ENCODE measurements around the gene GRIN2C. TPM values are rescaled to one million over a fixed set of nuclear protein-coding genes. Genes with fewer than 3 reads are reported as not detected.
A peak's percentile ranks its signal among the peaks of the same experiment; 100 is the strongest.

The GRIN2C gene
- total and polyA plus RNA-seq, 12 donors: 0.42 to 16.4 (median 3.2) TPM

DNA sequence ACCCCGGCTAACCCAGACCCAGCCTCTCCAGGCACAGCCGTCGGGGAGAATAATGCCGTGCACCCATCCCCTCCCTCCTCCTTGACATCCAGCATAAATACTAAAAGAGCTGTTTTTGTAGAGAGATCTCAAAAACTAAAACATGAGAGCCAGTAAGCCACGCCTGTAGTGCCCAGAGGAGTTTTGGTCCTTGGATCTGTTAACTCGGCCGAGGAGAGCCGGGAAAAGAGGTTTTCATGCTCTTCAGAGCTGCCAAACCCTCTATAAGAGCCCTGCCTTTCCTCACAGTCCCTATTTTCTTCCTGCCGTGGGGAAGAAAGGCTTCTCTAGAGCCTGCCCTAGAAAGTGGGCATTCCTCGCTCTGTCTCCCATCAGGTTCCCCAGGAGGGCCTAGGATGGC lies 53.4 kb downstream of the GRIN2C start:
- no peak for TF ChIP-seq POLR2A (IDR thresholded peaks at IDR 0.05)
- TF ChIP-seq, protein P1, sequence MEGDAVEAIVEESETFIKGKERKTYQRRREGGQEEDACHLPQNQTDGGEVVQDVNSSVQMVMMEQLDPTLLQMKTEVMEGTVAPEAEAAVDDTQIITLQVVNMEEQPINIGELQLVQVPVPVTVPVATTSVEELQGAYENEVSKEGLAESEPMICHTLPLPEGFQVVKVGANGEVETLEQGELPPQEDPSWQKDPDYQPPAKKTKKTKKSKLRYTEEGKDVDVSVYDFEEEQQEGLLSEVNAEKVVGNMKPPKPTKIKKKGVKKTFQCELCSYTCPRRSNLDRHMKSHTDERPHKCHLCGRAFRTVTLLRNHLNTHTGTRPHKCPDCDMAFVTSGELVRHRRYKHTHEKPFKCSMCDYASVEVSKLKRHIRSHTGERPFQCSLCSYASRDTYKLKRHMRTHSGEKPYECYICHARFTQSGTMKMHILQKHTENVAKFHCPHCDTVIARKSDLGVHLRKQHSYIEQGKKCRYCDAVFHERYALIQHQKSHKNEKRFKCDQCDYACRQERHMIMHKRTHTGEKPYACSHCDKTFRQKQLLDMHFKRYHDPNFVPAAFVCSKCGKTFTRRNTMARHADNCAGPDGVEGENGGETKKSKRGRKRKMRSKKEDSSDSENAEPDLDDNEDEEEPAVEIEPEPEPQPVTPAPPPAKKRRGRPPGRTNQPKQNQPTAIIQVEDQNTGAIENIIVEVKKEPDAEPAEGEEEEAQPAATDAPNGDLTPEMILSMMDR (IDR thresholded peaks at IDR 0.05): no peak
- no peaks in the 10 kb centered on the region for H3K9me3 ChIP-seq (replicated peaks in 1 of 3)
- H3K27me3 ChIP-seq: no peaks in the 10 kb centered on the region
- H3K27ac ChIP-seq: no peak overlapping the region
- DNase-seq: no peak
- WGBS, 4 donors: 91 to 96% (median 93%) methylated on average over 10 of the region's 10 CpGs
- no peaks in the 10 kb centered on the region for H3K36me3 ChIP-seq (replicated peaks in 1 of 2)
- H3K4me1 ChIP-seq (replicated peaks in 1 of 2): peaks cover 0 to 5% of the 10 kb centered on the region in 2 donors
- intact Hi-C loops (cut with DNase I): no loop called here
- H3K4me3 ChIP-seq: no peak overlapping the region

DNA sequence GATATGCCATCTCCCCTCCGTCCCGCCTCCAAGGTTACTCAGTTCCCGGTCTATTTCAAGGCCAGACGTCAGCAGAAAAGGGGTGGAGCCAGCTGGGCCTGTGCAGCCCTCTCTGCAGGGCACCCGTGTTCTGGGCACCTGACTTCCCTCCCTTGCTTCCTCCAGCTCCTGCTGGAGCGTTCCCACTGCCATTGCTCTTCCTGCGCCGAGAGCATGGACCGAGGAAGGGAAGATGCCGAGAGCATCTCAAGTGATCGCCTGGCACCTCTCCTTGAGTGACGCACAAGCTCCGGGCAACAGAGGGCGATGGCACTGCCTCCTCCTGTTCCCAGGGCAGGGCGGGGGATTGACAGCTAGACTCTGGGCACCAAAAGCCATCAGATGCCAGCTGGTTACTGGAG lies 54.1 kb downstream of the GRIN2C start:
- Histone ChIP-seq H3K36me3 (replicated peaks in 1 of 2) (no peaks in the 10 kb centered on the region), H3K9me3 (replicated peaks in 1 of 3) (no peaks in the 10 kb centered on the region), H3K4me1 (replicated peaks in 1 of 2) (no peaks in the 10 kb centered on the region), H3K4me3 (no peak overlapping the region), H3K27me3 (no peaks in the 10 kb centered on the region), H3K27ac (no peak overlapping the region)
- no peak for TF ChIP-seq POLR2A (IDR thresholded peaks at IDR 0.05)
- TF ChIP-seq, protein P1 (IDR thresholded peaks at IDR 0.05): no peak
- 47 to 69% (median 56%) methylated on average over 13 to 15 of the region's 15 CpGs for WGBS, 4 donors
- intact Hi-C loops (cut with DNase I): no loop called here
- peak; percentile 36 to 84 (median 64) for DNase-seq

DNA sequence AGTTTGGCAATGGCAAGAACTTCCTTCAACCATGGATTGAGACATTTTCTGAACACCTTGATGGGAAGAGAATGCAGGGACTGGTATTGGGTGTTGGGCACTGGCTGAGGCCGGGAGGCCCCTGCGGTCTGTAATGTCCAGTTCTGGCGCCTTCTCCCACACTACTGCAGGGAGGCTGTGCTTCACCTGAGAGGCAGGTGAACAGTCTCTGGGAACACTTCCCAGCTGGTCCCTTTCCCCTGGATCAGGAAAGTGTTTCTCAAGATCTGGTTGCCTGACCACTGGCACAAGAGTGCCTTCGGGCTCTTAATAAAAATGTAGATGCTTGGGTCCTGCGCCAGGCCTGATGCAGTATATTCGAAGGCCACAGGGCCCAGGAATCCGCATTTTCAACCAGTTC lies 55.0 kb downstream of the GRIN2C start:
- intact Hi-C loops (cut with DNase I): no loop called here
- H3K4me1 ChIP-seq (replicated peaks in 1 of 2): no peaks in the 10 kb centered on the region
- H3K36me3 ChIP-seq (replicated peaks in 1 of 2): no peaks in the 10 kb centered on the region
- WGBS, 4 donors: 92 to 97% (median 94%) methylated on average over 7 of the region's 7 CpGs
- no peak for DNase-seq
- no peaks in the 10 kb centered on the region for H3K9me3 ChIP-seq (replicated peaks in 1 of 3)
- H3K4me3 ChIP-seq: no peak overlapping the region
- no peaks in the 10 kb centered on the region for H3K27me3 ChIP-seq
- TF ChIP-seq, protein P1 (IDR thresholded peaks at IDR 0.05): no peak
- TF ChIP-seq POLR2A (IDR thresholded peaks at IDR 0.05): no peak
- no peak overlapping the region for H3K27ac ChIP-seq

DNA sequence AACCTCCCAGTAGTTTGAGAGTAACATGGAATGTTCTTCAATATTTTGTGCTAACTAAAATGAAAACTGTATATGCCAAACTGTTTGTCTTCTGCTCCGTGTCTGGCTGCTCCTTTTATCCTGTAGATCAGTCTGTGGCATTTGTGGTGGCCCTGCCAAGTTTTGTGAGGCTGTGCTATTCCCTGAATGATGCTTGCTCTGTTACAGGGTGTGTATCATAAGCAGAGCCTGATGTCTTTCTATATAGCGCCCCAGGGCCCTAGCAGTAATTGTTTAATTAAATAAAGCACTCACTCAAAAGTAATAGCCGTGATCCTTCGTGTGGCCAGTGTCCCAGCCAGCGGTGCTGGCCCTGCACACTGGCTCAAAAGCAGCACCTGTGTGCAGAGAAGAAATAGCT lies 55.7 kb downstream of the GRIN2C start:
- TF ChIP-seq, protein P1 (IDR thresholded peaks at IDR 0.05): no peak
- TF ChIP-seq POLR2A (IDR thresholded peaks at IDR 0.05): no peak
- Histone ChIP-seq H3K27ac (no peak overlapping the region), H3K4me1 (replicated peaks in 1 of 2) (no peaks in the 10 kb centered on the region), H3K9me3 (replicated peaks in 1 of 3) (no peaks in the 10 kb centered on the region), H3K27me3 (no peaks in the 10 kb centered on the region), H3K36me3 (replicated peaks in 1 of 2) (peaks cover 0 to 5% of the 10 kb centered on the region in 2 donors), H3K4me3 (no peak overlapping the region)
- 80 to 90% (median 86%) methylated on average over 4 to 5 of the region's 5 CpGs for WGBS, 4 donors
- intact Hi-C loops (cut with DNase I): no loop called here
- peak in 1 of 7 donors; percentile 64 for DNase-seq
